NCI-H1417 (cell line): ENCODE measurements around the gene ARHGAP29.
A peak's percentile ranks its signal among the peaks of the same experiment; 100 is the strongest.
"Not testable (repeated sequence)": the region's sequence is repeated elsewhere in the genome, so short reads cannot be mapped to it uniquely, and the experiment has no call there.

ENCODE experiments used
- DNase-seq, 3 experiments: peaks; one replicate each; lab custom pipeline; 2025; lab: John Stamatoyannopoulos, UW

The ARHGAP29 gene

DNA sequence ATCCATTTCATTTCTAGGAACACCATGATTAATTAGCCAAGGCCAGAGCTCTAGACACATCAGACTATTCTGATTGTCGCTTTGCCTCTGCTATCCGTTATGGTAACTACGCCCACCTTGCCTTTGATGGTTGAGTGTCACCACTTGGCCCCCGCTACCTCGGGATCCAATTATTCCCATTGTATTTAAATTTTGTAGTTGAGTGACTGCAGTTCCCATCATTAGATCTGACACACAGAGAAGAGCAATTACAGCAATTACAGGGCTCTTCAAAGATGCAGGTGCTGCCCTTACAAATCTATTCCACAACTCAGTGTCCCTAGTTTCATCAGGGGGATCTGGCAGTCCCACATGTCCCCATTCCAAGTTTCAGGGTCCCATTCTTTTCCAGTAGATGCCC is 71.5 kb downstream of the ARHGAP29 start:
- no peak for DNase-seq

DNA sequence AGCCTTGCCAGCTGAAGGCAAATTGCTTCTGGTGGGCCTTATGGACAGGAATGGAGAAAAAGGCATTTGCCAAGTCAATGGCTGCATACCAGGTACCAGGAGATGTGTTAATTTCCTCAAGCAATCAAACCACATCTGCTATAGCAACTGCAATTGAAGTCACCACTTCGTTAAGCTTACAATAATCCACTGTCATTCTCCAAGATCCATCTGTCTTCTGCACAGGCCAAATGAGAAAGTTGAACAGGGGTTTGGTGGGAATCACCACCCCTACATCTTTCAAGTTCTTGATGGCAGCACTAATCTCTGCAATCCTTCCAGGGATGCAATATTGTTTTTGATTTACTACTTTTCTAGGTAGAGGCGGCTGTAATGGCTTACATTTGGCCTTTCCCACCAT is 72.5 kb downstream of the ARHGAP29 start:
- not testable (repeated sequence) for DNase-seq

DNA sequence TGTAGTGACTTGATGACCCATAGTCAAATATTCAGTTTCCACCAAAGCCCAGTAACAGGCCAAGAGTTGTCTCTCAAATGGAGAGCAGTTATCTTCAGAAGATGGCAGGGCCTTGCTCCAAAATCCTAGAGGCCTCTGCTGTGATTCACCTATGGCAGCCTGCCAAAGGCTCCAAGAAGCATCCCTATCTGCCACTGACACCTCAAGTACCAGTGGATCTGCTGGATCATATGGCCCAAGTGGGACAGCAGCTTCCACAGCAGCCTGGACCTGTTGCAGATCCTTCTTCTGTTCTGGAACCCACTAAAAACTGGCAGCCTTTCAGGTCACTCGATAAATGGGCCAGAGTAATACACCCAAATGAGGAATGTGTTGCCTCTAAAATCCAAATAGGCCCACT is 73.3 kb downstream of the ARHGAP29 start:
- not testable (repeated sequence) for DNase-seq

DNA sequence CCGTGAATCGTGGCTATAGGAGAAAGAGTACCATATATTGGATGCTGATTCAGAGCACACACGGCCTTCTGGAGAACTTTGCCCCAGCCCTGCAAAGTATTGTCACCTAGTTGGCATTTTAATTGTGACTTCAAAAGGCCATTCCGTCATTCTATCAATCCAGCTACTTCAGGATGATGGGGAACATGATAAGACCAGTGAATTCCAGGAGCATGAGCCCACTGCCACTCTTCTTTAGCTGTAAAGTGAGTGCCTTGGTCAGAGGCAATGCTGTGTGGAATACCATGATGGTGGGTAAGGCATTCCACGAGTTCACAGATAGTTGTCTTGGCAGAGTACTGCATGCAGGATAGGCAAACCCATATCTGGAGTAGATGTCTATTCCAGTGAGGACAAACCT is 74.1 kb downstream of the ARHGAP29 start:
- DNase-seq: not testable (repeated sequence)

DNA sequence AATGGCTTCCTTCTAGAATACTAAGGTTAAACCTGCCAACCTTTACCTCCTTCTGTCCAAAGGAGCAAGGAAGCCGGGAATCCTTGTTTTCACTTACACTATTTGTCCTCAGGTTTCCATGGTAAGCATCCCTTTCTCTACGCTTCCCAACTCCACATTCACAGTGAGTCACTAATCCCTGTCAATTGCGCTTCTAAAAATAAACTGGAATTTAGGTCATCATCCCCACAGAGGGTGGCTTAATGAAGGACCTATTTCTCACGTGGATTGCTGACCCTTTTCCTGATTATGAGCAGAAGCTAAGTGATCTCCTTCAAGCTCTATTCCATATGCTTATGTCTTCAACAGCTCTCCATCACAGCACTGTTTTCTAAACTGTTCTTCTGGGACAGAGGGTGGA is 76.6 kb downstream of the ARHGAP29 start:
- DNase-seq: peak in 1 of 3 experiments; percentile 45

DNA sequence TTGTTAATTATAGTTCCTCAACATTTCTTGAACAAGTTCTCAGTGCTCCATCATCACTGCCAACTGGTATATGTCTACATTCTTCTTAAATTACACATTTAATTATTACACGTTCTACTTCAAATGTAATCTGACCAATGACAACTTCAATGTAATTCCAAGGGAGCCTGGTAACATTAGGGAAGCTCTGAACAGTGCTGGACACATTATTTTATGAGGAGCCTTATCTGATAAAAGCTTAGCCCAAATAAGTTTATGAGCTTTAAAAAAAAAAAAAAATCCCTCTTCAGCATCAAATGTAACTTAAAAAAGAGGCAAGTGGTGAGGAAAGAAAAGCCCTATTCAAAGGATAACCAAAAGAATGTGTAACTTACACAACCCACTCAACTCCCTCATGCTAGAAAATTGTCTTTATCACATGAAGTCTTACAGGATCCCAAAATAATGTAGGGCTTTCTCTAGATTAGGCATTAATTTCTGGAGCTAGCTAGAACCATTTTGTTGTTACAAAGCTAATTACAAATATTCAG is 81.2 kb downstream of the ARHGAP29 start:
- DNase-seq: no peak

DNA sequence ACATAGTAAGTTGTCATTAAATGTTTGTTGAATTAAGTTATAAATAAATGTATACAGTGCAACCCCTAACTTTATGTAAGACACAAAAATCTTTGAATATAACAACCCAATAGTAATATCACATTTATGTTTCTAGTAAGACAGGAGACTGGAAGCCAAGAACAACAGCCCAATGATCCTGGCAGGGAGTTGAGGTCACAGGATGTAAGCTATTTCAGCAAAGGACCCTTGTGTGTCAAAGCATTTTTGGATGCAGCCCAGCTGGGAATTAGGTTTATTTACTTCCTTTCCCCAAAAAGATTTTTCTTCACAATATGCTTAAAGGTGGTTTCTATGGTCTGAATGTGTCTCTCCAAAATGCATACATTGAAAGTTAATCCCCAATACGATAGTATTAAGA is 82.4 kb downstream of the ARHGAP29 start:
- no peak for DNase-seq

DNA sequence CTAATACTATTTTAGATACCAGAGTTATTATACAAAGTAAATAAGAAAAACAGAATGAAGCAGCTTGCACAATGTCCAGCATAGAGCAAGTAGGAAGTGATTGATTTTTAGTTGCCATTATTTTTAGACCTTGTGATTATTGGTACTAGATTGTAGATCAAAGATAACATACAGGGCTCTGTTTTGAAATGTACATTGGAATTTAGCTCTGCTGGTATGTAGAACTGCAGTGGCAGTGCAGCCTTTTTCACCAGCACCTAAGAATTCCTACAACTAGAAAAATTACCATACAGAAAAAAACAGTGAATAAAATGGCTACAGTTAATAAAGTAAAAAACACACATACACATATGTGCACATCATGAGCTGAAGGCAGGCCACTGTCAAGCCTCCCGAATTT is 84.3 kb downstream of the ARHGAP29 start:
- DNase-seq: no peak

DNA sequence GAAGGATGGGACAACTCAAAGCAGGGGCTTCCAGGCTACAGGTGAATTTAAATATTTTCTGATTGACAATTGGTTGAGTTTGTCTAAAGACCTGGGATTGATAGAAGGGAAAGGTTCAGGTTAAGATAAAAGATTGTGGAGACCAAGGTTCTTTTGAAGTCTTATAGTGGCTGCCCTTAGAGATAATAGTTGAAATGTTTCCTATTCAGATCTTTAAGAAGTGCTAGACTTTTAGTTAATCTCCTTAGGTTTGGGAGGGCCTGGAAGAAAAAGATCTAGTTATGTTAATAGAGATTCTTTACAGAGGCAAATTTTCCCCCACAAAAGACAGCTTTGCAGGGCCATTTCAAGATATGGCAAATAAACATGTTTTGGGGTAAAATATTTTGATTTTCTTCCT is 88.2 kb downstream of the ARHGAP29 start:
- not testable (repeated sequence) for DNase-seq

DNA sequence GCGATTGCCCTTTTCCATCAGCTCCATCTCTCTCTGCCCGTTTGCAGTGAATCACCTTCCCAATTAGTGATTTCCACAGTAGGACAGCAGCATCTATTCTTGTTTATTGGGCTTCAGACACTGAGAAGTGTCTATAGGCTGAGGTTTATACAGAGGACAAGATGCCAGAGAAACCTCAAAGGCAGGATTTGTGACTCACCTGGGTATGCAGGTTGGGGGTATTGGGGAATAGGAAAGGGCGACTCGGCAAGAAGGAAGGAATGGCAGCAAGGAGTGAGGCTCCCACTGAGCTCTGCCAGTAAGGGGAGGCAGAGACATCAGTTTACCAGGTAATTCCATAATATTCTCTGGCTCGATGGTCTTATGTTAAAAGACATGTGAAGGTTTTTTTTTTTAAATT is 91.1 kb downstream of the ARHGAP29 start:
- no peak for DNase-seq

DNA sequence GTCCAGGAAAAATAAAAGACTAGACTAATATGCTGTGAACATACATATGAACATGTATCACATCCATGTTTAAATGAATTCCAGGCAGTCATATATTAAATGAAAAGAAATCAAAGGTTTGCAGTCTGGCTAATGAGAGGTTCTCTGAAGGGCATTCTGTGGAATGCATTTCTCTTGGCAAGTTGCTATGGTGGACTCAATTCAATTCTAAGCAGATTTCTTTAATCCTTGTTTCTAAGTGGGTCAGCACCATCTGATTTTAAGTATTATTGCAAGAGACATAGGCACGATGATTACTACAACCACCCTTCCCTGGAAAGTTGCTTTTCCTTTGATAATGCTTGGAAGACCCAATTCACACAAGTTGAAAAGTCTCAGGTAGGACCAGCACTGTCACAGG is 92.5 kb downstream of the ARHGAP29 start:
- no peak for DNase-seq

DNA sequence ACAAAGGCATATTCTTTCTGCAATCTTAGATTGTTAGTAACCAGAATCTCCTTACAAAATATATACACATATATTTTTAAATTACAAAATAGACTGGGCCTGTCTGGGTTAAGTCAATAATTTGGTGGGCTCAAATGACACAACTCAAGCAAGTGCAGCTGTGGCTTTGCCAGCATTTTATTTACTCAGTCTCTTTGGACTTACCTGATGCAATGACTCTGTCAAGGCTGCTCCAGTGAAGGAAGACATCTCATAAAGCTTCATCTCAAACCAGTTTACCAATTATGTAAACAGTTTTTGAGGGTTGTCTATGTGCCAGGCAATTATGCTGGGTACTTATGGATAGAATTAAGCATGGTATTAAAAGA is 93.6 kb downstream of the ARHGAP29 start:
- DNase-seq: peak in 2 of 3 experiments; percentile 12 to 36

DNA sequence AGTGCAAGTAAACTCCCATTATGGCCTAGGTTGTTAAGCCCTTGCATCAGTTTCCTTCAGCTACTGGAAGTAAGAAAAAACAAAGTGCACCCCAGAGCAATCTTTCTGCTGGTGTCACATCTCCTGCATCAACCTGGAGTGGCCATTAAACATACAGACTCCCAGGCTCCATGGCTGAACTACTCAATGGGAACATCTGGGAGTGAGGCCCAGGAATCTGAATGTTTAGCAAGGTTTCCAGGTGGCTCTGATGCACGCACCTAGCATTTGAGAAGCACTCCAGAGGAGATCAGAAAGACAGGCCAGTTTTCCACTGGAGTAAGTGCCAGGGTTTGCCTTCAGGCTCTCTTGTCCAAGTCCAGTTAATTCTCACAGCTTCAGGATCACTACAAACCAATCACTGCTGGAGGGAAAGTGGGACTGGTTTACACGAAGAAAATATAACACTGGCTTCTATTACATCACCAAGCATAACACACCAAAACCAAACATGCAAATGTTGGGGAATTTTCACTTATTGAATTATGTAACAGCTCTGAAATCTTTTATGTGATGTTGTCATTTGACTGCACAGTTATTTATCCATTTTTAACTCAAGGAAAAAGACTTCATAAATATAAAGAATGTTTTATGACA is 94.1 kb downstream of the ARHGAP29 start:
- DNase-seq: peak in 1 of 3 experiments; percentile 10

DNA sequence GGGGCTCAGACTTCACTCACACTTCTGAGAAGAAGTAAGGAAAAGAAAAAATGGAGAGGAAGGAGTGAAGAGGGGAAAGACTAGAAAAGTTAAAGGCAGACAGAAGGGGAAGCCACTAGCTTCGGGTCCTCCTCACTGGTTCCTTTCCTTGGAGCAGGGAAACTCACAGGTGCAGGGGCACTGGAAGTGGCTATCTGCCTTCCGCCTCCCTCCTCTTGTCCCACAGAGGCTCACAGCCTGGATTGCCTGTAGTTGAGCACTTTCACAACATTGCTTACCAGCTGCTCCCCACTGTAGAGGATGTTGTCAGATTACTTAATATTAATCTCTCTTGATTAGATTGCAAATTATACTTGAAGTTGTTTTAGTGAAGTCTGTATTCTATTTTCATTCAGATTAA is 94.8 kb downstream of the ARHGAP29 start:
- no peak for DNase-seq

DNA sequence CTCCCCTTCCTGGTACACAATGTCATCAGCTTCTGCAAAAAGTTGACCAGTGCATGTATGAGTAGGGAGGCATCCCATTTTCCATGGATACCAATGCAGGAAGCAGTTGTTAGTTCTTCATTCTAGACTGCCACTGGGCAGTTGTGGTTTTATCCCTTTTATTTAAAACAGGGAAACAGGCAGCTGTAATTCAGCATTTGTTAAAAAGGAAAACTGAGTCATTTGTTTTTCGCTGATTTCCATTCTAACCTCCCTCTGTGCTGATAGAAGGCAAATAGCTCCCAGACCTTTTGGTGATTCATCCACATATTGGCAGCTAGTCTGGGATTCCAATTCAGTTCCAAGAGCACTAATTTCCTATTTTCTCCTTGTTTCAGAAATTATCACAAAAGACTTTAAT is 95.4 kb downstream of the ARHGAP29 start:
- DNase-seq: no peak

DNA sequence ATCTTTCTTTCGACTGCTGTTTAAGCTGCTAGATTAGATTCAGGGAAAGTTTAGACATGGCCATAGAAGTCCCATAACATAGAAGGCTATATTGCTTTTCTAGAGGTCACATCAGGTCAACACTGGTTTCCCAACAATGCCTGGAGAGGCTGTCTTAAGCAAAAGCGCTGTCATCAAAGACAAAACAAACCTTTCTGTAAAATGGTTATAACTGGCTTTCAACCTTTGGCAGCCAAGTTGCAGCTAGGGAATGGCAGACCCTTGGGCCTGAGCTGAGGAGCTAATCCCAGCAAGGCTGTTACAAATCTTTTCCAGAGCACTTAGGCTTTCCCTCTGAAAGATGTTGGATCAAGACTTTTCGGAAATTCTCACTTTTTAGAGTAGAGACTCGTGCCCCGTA is 105.3 kb downstream of the ARHGAP29 start:
- no peak for DNase-seq

DNA sequence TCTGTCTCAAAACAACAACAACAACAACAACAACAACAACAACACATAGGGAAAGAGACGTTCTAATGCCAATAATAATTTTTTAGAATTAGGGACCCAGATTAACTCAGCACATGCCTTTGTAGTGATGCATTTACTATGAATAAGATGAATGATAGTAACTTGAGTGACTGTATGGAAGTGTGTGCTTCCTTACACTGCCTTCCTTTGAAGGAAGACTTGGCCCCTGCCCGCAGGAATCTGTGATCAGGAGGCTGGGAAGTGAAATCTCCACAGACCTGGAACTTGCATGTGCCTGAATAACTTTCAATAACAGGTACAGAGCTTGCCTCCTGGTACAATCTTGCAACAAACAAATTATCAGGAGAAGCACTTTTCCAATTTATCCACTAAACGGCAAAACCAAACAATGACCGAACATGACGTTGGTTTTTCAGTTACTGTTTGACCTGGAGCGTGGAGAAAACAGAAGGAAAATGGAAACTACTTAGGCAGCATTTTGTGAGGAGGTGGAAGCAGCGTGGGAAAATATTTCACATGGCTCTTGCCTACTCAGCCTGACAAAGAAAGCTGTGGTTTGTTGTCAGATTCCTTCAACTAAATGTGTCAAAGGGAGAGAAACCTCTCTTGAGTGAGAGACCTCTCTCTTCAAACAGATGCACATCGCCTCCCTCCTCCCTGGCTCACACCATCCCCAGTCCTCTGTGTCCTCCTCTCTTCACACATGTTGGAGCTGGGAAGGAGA is 106.4 kb downstream of the ARHGAP29 start:
- DNase-seq: no peak

DNA sequence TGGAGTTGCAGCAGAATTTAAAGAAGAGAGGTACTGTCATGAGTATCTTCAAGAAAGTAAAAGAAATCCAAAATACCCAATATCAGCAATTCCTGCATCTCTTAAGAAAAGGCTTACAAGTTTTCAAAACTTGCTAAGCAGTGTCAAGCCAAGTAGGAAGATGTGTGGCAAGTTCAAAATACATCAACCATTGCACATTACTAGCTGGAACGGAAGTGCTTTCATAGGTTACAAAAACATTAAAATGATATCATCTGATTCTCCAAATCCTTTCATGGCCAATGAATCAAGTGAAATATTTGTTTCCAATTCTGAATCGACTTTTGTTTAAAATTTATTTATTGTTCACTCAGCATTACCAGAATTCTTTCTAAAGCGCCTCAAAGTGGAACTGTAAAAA is 110.7 kb downstream of the ARHGAP29 start:
- DNase-seq: no peak

DNA sequence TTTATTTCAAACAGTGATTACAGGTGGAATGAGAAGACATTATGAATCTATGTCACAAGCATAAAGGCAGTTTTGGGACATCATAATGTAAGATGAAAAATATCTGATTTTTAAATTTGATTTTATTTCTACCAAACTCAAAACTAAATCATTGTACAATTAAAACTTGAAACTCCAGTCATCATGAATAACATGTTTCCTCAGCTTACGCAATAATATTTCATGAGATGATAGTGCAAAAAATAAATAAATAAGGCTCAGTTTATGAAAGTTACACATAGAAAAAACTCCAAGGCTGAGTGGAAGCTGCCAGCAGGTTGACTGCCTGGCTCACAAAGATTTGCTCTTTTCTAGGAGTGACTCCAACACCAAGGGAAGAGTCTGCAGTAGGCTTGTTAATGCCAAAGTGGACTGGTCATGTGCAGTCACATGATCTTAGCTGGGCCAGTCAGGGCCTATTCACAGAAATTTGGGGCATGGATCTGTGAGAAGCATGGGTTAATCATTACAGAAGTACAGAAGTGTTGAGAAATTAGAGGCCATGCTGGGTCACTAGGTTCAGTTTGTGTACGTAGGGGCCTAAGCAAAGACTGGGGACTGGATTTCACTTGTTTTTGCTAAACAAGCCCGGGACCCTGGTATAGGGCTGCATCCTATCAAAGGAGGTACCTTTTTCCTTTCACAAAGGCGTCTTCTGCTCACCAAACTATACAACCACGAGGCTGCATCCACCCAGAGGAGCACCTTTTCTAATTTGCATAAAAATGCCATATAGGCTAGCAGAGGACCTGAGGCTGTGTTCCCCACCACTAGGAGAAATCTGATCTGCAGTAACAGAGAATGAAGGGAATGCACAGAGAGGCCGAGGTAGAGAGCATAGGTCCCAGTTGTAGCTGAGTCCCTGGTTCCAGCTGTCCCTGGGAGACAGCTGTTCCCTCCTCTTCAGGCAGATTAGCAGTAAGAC is 111.6 kb downstream of the ARHGAP29 start:
- DNase-seq: peak in 1 of 3 experiments; percentile 8

DNA sequence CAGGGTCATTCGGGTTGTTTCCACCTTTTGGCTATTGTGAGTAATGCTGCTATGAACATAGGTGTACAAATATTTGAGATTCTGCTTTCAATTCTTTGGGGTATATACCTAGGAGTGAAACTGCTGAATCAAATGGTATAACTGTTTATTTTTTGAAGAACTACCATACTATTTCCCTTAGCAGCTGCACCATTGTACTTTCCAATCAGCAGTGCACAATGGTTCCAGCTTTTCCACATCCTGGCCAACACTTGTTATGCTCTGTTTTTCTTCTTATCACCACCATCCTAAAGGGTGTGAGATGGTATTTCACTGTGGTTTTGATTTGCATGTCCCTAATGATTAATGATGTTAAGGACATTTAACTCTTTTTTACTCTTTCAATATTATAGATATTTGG is 112.8 kb downstream of the ARHGAP29 start:
- no peak for DNase-seq

DNA sequence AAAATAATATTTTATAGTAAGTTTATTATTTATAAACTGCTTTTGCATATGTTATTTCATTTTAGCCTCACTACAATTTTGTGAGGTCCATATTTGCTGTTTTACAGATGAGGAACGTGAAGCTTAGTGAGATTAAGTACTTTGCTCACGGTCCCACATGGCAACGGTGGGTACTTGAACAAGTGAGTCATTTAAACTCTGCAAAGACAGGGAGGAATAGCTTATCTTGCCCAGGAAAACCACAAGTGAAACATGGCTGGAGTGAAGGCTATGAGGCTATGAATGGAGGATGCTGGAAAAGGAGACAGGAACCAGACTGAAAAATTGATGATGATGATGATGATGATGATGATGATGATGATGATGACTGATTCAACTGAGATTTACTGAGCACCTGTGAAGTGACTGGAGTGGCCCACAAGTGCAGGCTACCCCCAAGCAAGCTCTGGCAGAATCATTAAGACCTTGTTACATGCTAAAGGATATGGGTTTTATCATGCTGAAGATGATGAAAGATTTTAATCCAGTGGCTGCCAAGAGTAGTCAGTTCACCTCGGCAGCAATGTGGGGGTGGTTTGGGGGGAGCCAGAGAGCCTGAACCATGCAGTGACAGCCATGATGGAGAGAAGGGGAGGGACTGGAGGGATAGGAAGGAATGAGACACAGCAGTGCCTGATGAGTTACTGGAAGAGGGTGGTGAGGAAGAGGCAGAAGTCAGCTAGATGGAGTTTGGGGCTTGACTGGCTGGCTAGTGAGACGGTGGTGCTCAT is 115.0 kb downstream of the ARHGAP29 start:
- no peak for DNase-seq
